HEK293 (cell line): ENCODE data around the gene KCTD19.
"Not testable (repeated sequence)": the region's sequence is repeated elsewhere in the genome, so short reads cannot be mapped to it uniquely, and the experiment has no call there.

Experiments
- CTCF ChIA-PET: fragments of 350-600 bp; formaldehyde crosslinking; extraction: SDS; loops from one replicate; lab custom pipeline; 2021; ENCODE audit warnings: antibody characterized with exemption; lab: Yijun Ruan, JAX
- POLR2A ChIA-PET: fragments of 300-600 bp; formaldehyde crosslinking; extraction: SDS; loops from one replicate; lab custom pipeline; 2020; ENCODE audit warnings: antibody characterized with exemption, inconsistent platforms; lab: Yijun Ruan, JAX
- H3K27ac ChIP-seq: fragments of 200-500 bp; sonication (Bioruptor generic); 2 replicates; pipeline ENCODE4 v1.5.1; 2014; ENCODE audit warnings: low read depth, low read length, control low read depth, inconsistent platforms; ENCODE audit errors: extremely low read depth
- H3K36me3 ChIP-seq, 2 experiments: fragments of 200-500 bp in 1 of 2; sonication (Bioruptor generic) in 1 of 2; 1 replicate in 1 of 2; 2 replicates in 1 of 2; pipeline ENCODE4 v1.5.1; 2014 to 2017; ENCODE audit warnings: inconsistent platforms in 2 of 2, low read length in 2 of 2; ENCODE audit not compliant: control insufficient read depth in 2 of 2, insufficient read depth in 1 of 2
- H3K4me1 ChIP-seq: fragments of 200-500 bp; sonication (Bioruptor generic); 2 replicates; pipeline ENCODE4 v1.5.1; 2014; ENCODE audit warnings: mild to moderate bottlenecking, low read length, inconsistent platforms; ENCODE audit not compliant: control insufficient read depth, insufficient read depth
- H3K4me3 ChIP-seq: 2 replicates; pipeline ENCODE4 v1.5.1; 2011; ENCODE audit warnings: low read depth, mild to moderate bottlenecking, control low read depth, low read length, moderate library complexity
- H3K9me3 ChIP-seq: fragments of 200-500 bp; sonication (Bioruptor generic); 2 replicates; pipeline ENCODE4 v1.5.1; 2014; ENCODE audit warnings: low read depth, low read length, inconsistent platforms; ENCODE audit not compliant: control insufficient read depth, insufficient read depth
- HOXA7 ChIP-seq: sonication (generic); formaldehyde crosslinking; IDR thresholded peaks from 2 replicates; pipeline ENCODE4 v1.8.1; 2022; ENCODE audit warnings: missing genetic modification reagents, borderline replicate concordance
- OSR2 ChIP-seq: fragments of 450-650 bp; formaldehyde crosslinking; IDR thresholded peaks from 2 replicates; pipeline ENCODE4 v1.5.1; 2016; ENCODE audit warnings: missing biosample characterization, missing genetic modification characterization
- PRDM10 ChIP-seq: fragments of 450-650 bp; formaldehyde crosslinking; IDR thresholded peaks from 2 replicates; pipeline ENCODE4 v1.5.1; 2016; ENCODE audit warnings: missing biosample characterization, missing genetic modification characterization
- PRDM4 ChIP-seq: fragments of 450-650 bp; formaldehyde crosslinking; IDR thresholded peaks from 2 replicates; pipeline ENCODE4 v1.5.1; 2017; ENCODE audit warnings: missing biosample characterization, missing genetic modification characterization
- SALL2 ChIP-seq: fragments of 450-650 bp; formaldehyde crosslinking; IDR thresholded peaks from 2 replicates; pipeline ENCODE4 v1.5.0; 2017; ENCODE audit warnings: missing biosample characterization, mild to moderate bottlenecking, missing genetic modification characterization, borderline replicate concordance
- YY2 ChIP-seq: fragments of 450-650 bp; formaldehyde crosslinking; IDR thresholded peaks from 2 replicates; pipeline ENCODE4 v1.5.1; 2016; ENCODE audit warnings: missing biosample characterization, missing genetic modification characterization
- ZNF112 ChIP-seq: fragments of 450-650 bp; formaldehyde crosslinking; IDR thresholded peaks from 2 replicates; pipeline ENCODE4 v1.5.0; 2017; ENCODE audit warnings: missing biosample characterization, missing genetic modification characterization
- ZNF2 ChIP-seq: fragments of 450-650 bp; formaldehyde crosslinking; IDR thresholded peaks from 2 replicates; pipeline ENCODE4 v1.5.1; 2016; ENCODE audit warnings: missing biosample characterization, missing genetic modification characterization
- ZNF223 ChIP-seq: fragments of 450-650 bp; formaldehyde crosslinking; IDR thresholded peaks from 2 replicates; pipeline ENCODE4 v1.5.1; 2016; ENCODE audit warnings: missing biosample characterization, missing genetic modification characterization
- ZNF24 ChIP-seq: fragments of 450-650 bp; formaldehyde crosslinking; IDR thresholded peaks from 2 replicates; pipeline ENCODE4 v1.5.1; 2016; ENCODE audit warnings: missing biosample characterization, missing genetic modification characterization
- ZNF248 ChIP-seq: fragments of 450-650 bp; formaldehyde crosslinking; IDR thresholded peaks from 2 replicates; pipeline ENCODE4 v1.5.1; 2017; ENCODE audit warnings: missing biosample characterization, missing genetic modification characterization
- ZNF302 ChIP-seq: fragments of 450-650 bp; formaldehyde crosslinking; IDR thresholded peaks from 2 replicates; pipeline ENCODE4 v1.5.1; 2016; ENCODE audit warnings: missing biosample characterization, missing genetic modification characterization, low read depth
- ZNF391 ChIP-seq: fragments of 450-650 bp; formaldehyde crosslinking; IDR thresholded peaks from 2 replicates; pipeline ENCODE4 v1.5.1; 2016; ENCODE audit warnings: low read depth, missing biosample characterization, missing genetic modification characterization, borderline replicate concordance
- ZNF548 ChIP-seq: fragments of 450-650 bp; formaldehyde crosslinking; IDR thresholded peaks from 2 replicates; pipeline ENCODE4 v1.5.1; 2016; ENCODE audit warnings: missing biosample characterization, missing genetic modification characterization
- ZNF600 ChIP-seq: fragments of 450-650 bp; formaldehyde crosslinking; IDR thresholded peaks from 2 replicates; pipeline ENCODE4 v1.5.1; 2016; ENCODE audit warnings: missing biosample characterization, missing genetic modification characterization
- TF ChIP-seq, protein P1 (sequence below): fragments of 450-650 bp; formaldehyde crosslinking; IDR thresholded peaks from 2 replicates; pipeline ENCODE4 v1.5.1; 2016; ENCODE audit warnings: missing biosample characterization, missing genetic modification characterization
- TF ChIP-seq, protein P2 (sequence below): fragments of 450-650 bp; formaldehyde crosslinking; IDR thresholded peaks from 2 replicates; pipeline ENCODE4 v1.5.1; 2016; ENCODE audit warnings: missing biosample characterization, missing genetic modification characterization
- TF ChIP-seq, protein P3 (sequence below): fragments of 450-650 bp; formaldehyde crosslinking; IDR thresholded peaks from 2 replicates; pipeline ENCODE4 v1.5.1; 2017; ENCODE audit warnings: missing biosample characterization, mild to moderate bottlenecking, missing genetic modification characterization, moderate library complexity
- TF ChIP-seq, protein P4 (sequence below): fragments of 450-650 bp; formaldehyde crosslinking; IDR thresholded peaks from 2 replicates; pipeline ENCODE4 v1.5.1; 2016; ENCODE audit warnings: missing biosample characterization, missing genetic modification characterization, borderline replicate concordance

The KCTD19 gene

DNA sequence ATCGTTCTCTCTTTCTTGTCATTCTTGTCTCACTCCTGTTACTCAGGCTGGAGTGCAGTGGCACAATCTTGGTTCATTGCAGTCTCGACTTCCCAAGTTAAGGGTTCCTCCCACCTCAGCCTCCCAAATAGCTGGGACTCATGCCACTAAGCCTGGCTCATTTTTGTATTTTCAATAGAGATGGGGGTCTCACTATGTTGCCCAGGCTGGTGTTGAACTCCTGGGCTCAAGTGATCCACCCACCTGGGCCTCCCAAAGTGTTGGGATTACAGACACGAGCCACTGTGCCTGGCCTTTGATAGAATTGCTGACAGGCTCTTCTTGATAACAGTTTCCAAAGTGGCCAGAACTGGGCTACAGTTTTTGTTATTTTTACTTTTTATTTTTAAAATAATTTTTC lies 34.5 kb upstream of the KCTD19 start:
- Histone ChIP-seq H3K4me3 (no peak overlapping the region), H3K36me3 (no peaks in the 10 kb centered on the region), H3K4me1 (peaks cover 14% of the 10 kb centered on the region; the same call in 1 of the 2 replicates), H3K27ac (no peak overlapping the region), H3K9me3 (no peaks in the 10 kb centered on the region)
- POLR2A ChIA-PET = no interaction called here
- CTCF ChIA-PET = no interaction called here
- TF ChIP-seq, protein P1, sequence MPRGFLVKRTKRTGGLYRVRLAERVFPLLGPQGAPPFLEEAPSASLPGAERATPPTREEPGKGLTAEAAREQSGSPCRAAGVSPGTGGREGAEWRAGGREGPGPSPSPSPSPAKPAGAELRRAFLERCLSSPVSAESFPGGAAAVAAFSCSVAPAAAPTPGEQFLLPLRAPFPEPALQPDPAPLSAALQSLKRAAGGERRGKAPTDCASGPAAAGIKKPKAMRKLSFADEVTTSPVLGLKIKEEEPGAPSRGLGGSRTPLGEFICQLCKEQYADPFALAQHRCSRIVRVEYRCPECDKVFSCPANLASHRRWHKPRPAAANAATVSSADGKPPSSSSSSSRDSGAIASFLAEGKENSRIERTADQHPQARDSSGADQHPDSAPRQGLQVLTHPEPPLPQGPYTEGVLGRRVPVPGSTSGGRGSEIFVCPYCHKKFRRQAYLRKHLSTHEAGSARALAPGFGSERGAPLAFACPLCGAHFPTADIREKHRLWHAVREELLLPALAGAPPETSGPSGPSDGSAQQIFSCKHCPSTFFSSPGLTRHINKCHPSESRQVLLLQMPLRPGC (tag by site-specific recombination) = no peak
- TF ChIP-seq ZNF548 (tag by site-specific recombination) (no peak), ZNF2 (no peak), YY2 (tag by site-specific recombination) (no peak), SALL2 (tag by site-specific recombination) (no peak), HOXA7 (CRISPR knock-in tag) (no peak), ZNF600 (tag by site-specific recombination) (no peak), ZNF302 (tag by site-specific recombination) (no peak), ZNF112 (tag by site-specific recombination) (no peak), ZNF391 (tag by site-specific recombination) (no peak), ZNF223 (tag by site-specific recombination) (no peak), OSR2 (tag by site-specific recombination) (no peak), ZNF24 (no peak), PRDM4 (tag by site-specific recombination) (no peak), ZNF248 (tag by site-specific recombination) (no peak), PRDM10 (tag by site-specific recombination) (no peak)
- TF ChIP-seq, protein P2, sequence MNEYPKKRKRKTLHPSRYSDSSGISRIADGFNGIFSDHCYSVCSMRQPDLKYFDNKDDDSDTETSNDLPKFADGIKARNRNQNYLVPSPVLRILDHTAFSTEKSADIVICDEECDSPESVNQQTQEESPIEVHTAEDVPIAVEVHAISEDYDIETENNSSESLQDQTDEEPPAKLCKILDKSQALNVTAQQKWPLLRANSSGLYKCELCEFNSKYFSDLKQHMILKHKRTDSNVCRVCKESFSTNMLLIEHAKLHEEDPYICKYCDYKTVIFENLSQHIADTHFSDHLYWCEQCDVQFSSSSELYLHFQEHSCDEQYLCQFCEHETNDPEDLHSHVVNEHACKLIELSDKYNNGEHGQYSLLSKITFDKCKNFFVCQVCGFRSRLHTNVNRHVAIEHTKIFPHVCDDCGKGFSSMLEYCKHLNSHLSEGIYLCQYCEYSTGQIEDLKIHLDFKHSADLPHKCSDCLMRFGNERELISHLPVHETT (tag by site-specific recombination) = no peak
- TF ChIP-seq, protein P3, sequence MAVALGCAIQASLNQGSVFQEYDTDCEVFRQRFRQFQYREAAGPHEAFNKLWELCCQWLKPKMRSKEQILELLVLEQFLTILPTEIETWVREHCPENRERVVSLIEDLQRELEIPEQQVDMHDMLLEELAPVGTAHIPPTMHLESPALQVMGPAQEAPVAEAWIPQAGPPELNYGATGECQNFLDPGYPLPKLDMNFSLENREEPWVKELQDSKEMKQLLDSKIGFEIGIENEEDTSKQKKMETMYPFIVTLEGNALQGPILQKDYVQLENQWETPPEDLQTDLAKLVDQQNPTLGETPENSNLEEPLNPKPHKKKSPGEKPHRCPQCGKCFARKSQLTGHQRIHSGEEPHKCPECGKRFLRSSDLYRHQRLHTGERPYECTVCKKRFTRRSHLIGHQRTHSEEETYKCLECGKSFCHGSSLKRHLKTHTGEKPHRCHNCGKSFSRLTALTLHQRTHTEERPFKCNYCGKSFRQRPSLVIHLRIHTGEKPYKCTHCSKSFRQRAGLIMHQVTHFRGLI = no peak
- TF ChIP-seq, protein P4, sequence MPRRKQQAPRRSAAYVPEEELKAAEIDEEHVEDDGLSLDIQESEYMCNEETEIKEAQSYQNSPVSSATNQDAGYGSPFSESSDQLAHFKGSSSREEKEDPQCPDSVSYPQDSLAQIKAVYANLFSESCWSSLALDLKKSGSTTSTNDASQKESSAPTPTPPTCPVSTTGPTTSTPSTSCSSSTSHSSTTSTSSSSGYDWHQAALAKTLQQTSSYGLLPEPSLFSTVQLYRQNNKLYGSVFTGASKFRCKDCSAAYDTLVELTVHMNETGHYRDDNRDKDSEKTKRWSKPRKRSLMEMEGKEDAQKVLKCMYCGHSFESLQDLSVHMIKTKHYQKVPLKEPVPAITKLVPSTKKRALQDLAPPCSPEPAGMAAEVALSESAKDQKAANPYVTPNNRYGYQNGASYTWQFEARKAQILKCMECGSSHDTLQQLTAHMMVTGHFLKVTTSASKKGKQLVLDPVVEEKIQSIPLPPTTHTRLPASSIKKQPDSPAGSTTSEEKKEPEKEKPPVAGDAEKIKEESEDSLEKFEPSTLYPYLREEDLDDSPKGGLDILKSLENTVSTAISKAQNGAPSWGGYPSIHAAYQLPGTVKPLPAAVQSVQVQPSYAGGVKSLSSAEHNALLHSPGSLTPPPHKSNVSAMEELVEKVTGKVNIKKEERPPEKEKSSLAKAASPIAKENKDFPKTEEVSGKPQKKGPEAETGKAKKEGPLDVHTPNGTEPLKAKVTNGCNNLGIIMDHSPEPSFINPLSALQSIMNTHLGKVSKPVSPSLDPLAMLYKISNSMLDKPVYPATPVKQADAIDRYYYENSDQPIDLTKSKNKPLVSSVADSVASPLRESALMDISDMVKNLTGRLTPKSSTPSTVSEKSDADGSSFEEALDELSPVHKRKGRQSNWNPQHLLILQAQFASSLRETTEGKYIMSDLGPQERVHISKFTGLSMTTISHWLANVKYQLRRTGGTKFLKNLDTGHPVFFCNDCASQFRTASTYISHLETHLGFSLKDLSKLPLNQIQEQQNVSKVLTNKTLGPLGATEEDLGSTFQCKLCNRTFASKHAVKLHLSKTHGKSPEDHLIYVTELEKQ (tag by site-specific recombination) = no peak

DNA sequence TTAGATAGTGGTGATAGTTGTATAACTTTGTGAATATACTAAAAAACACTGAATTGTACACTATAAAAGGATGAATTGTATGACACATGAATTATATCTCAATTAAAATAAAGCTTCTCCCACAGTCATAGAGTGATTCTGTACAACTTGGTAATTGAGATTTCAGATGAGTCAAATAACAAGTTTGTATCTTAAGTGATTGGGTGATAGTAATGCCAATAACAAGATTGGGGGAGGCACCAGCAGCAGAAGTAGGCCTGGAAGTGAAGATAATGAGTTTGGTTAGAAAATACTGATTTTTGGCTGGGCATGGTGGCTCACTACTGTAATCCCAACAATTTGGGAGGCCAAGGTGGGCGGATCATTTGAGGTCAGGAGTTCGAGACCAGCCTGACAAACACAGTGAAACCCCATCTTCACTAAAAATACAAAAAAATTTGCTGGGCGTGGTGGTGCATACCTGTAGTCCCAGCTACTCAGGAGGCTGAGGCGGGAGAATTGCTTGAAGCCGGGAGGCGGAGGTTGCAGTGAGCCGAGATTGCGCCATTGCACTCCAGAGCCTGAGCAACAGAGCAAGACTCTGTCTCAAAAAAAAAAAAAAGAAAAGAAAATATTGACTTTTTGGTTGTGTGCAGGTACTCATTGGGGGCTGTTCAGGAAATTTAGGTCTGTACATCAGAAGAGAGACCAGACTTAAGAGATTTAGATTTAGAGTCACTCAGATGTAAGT lies 33.2 kb upstream of the KCTD19 start:
- H3K4me3 ChIP-seq, H3K27ac ChIP-seq, H3K9me3 ChIP-seq, POLR2A ChIA-PET, H3K4me1 ChIP-seq, H3K36me3 ChIP-seq: not testable (repeated sequence)
- CTCF ChIA-PET = interaction anchor here (1.1 kb wide), 1 partner anchor 79 kb away, joined by 3 read pairs; no protein-coding TSS in a partner anchor
